Measurements from ENCODE around the gene SEC23A.
"Not testable (repeated sequence)": the region's sequence is repeated elsewhere in the genome, so short reads cannot be mapped to it uniquely, and the experiment has no call there.

Gene SEC23A

GRCh38 chr14:39102969-39103957 is at the start of gene SEC23A:
SEC23A (minus strand) TSS chr14:39103235; CDS start chr14:39096118, 7,117 bp downstream.
- Histone ChIP-seq H3K27ac (ENCODE audit: low read depth, low read length) (peak within 1 kb of the TSS; percentile 99), H3K9ac (ENCODE audit: low read depth in 1 of 2, low read length in 2 of 2) (peak within 1 kb of the TSS; percentile 87 to 99), H3K4me3 (ENCODE audit: low read depth in 1 of 2, low read length in 2 of 2) (peak within 1 kb of the TSS; percentile 76 to 91), H3K4me1 (ENCODE audit: control insufficient read depth in 1 of 2, insufficient read depth in 2 of 2, low read length in 2 of 2) (peaks cover 9 to 16% of the 10 kb centered on the region in 2 donors), H3K27me3 (ENCODE audit: control insufficient read depth in 1 of 2, insufficient read depth in 2 of 2, low read length in 2 of 2) (no peaks in the 10 kb centered on the region), H3K36me3 (ENCODE audit: control insufficient read depth in 1 of 2, insufficient read depth in 2 of 2, low read length in 2 of 2) (no peaks in the 10 kb centered on the region), H3K9me3 (ENCODE audit: control insufficient read depth in 1 of 2, low read length in 2 of 2) (no peaks in the 10 kb centered on the region)

GRCh38 chr14:39145266-39145966 is 42.4 kb upstream of the SEC23A start:
- no peaks in the 10 kb centered on the region for H3K4me1 ChIP-seq (ENCODE audit: control insufficient read depth in 1 of 2, insufficient read depth in 2 of 2, low read length in 2 of 2)
- H3K27me3 ChIP-seq (ENCODE audit: control insufficient read depth in 1 of 2, insufficient read depth in 2 of 2, low read length in 2 of 2) = no peaks in the 10 kb centered on the region
- no peak overlapping the region for H3K9ac ChIP-seq (ENCODE audit: low read depth in 1 of 2, low read length in 2 of 2)
- no peaks in the 10 kb centered on the region for H3K9me3 ChIP-seq (ENCODE audit: control insufficient read depth in 1 of 2, low read length in 2 of 2)
- peaks cover 10 to 23% of the 10 kb centered on the region in 2 donors for H3K36me3 ChIP-seq (ENCODE audit: control insufficient read depth in 1 of 2, insufficient read depth in 2 of 2, low read length in 2 of 2)
- no peak overlapping the region for H3K4me3 ChIP-seq (ENCODE audit: low read depth in 1 of 2, low read length in 2 of 2)
- no peak overlapping the region for H3K27ac ChIP-seq (ENCODE audit: low read depth, low read length)

GRCh38 chr14:39143226-39143625 is 40.2 kb upstream of the SEC23A start:
- H3K9me3 ChIP-seq (ENCODE audit: control insufficient read depth in 1 of 2, low read length in 2 of 2); H3K4me1 ChIP-seq (ENCODE audit: control insufficient read depth in 1 of 2, insufficient read depth in 2 of 2, low read length in 2 of 2); H3K27me3 ChIP-seq (ENCODE audit: control insufficient read depth in 1 of 2, insufficient read depth in 2 of 2, low read length in 2 of 2); H3K9ac ChIP-seq (ENCODE audit: low read depth in 1 of 2, low read length in 2 of 2); H3K27ac ChIP-seq (ENCODE audit: low read depth, low read length); H3K4me3 ChIP-seq (ENCODE audit: low read depth in 1 of 2, low read length in 2 of 2): not testable (repeated sequence)
- peaks cover 4 to 22% of the 10 kb centered on the region in 2 donors for H3K36me3 ChIP-seq (ENCODE audit: control insufficient read depth in 1 of 2, insufficient read depth in 2 of 2, low read length in 2 of 2)

- H3K4me3 ChIP-seq (ENCODE audit: low read depth in 1 of 2, low read length in 2 of 2); H3K27me3 ChIP-seq (ENCODE audit: control insufficient read depth in 1 of 2, insufficient read depth in 2 of 2, low read length in 2 of 2); H3K9me3 ChIP-seq (ENCODE audit: control insufficient read depth in 1 of 2, low read length in 2 of 2); H3K4me1 ChIP-seq (ENCODE audit: control insufficient read depth in 1 of 2, insufficient read depth in 2 of 2, low read length in 2 of 2); H3K9ac ChIP-seq (ENCODE audit: low read depth in 1 of 2, low read length in 2 of 2); H3K27ac ChIP-seq (ENCODE audit: low read depth, low read length): not testable (repeated sequence)
- H3K36me3 ChIP-seq (ENCODE audit: control insufficient read depth in 1 of 2, insufficient read depth in 2 of 2, low read length in 2 of 2) = peaks cover 6 to 31% of the 10 kb centered on the region in 2 donors
These were observed 38.6 kb upstream of the SEC23A start for GRCh38 chr14:39141623-39142022.

GRCh38 chr14:39140170-39140569 is 37.1 kb upstream of the SEC23A start:
- H3K9ac ChIP-seq (ENCODE audit: low read depth in 1 of 2, low read length in 2 of 2) = no peak overlapping the region
- H3K4me1 ChIP-seq (ENCODE audit: control insufficient read depth in 1 of 2, insufficient read depth in 2 of 2, low read length in 2 of 2) = no peaks in the 10 kb centered on the region
- no peak overlapping the region for H3K27ac ChIP-seq (ENCODE audit: low read depth, low read length)
- no peaks in the 10 kb centered on the region for H3K9me3 ChIP-seq (ENCODE audit: control insufficient read depth in 1 of 2, low read length in 2 of 2)
- H3K4me3 ChIP-seq (ENCODE audit: low read depth in 1 of 2, low read length in 2 of 2) = no peak overlapping the region
- no peaks in the 10 kb centered on the region for H3K27me3 ChIP-seq (ENCODE audit: control insufficient read depth in 1 of 2, insufficient read depth in 2 of 2, low read length in 2 of 2)
- H3K36me3 ChIP-seq (ENCODE audit: control insufficient read depth in 1 of 2, insufficient read depth in 2 of 2, low read length in 2 of 2) = peaks cover 6 to 40% of the 10 kb centered on the region in 2 donors

- Histone ChIP-seq H3K4me3 (ENCODE audit: low read depth in 1 of 2, low read length in 2 of 2) (no peak overlapping the region), H3K36me3 (ENCODE audit: control insufficient read depth in 1 of 2, insufficient read depth in 2 of 2, low read length in 2 of 2) (peaks cover 10 to 53% of the 10 kb centered on the region in 2 donors), H3K9ac (ENCODE audit: low read depth in 1 of 2, low read length in 2 of 2) (no peak overlapping the region), H3K27ac (ENCODE audit: low read depth, low read length) (no peak overlapping the region), H3K4me1 (ENCODE audit: control insufficient read depth in 1 of 2, insufficient read depth in 2 of 2, low read length in 2 of 2) (no peaks in the 10 kb centered on the region), H3K27me3 (ENCODE audit: control insufficient read depth in 1 of 2, insufficient read depth in 2 of 2, low read length in 2 of 2) (no peaks in the 10 kb centered on the region), H3K9me3 (ENCODE audit: control insufficient read depth in 1 of 2, low read length in 2 of 2) (no peaks in the 10 kb centered on the region)
These were observed 35.4 kb upstream of the SEC23A start for GRCh38 chr14:39138440-39138839.

GRCh38 chr14:39137835-39138234 is 34.8 kb upstream of the SEC23A start:
- H3K27me3 ChIP-seq (ENCODE audit: control insufficient read depth in 1 of 2, insufficient read depth in 2 of 2, low read length in 2 of 2); H3K27ac ChIP-seq (ENCODE audit: low read depth, low read length); H3K9me3 ChIP-seq (ENCODE audit: control insufficient read depth in 1 of 2, low read length in 2 of 2); H3K9ac ChIP-seq (ENCODE audit: low read depth in 1 of 2, low read length in 2 of 2); H3K4me1 ChIP-seq (ENCODE audit: control insufficient read depth in 1 of 2, insufficient read depth in 2 of 2, low read length in 2 of 2); H3K4me3 ChIP-seq (ENCODE audit: low read depth in 1 of 2, low read length in 2 of 2): not testable (repeated sequence)
- H3K36me3 ChIP-seq (ENCODE audit: control insufficient read depth in 1 of 2, insufficient read depth in 2 of 2, low read length in 2 of 2) = peaks cover 10 to 53% of the 10 kb centered on the region in 2 donors

GRCh38 chr14:39122330-39123138 is 19.5 kb upstream of the SEC23A start:
- no peak overlapping the region for H3K27ac ChIP-seq (ENCODE audit: low read depth, low read length)
- no peaks in the 10 kb centered on the region for H3K9me3 ChIP-seq (ENCODE audit: control insufficient read depth in 1 of 2, low read length in 2 of 2)
- no peaks in the 10 kb centered on the region for H3K4me1 ChIP-seq (ENCODE audit: control insufficient read depth in 1 of 2, insufficient read depth in 2 of 2, low read length in 2 of 2)
- H3K4me3 ChIP-seq (ENCODE audit: low read depth in 1 of 2, low read length in 2 of 2) = no peak overlapping the region
- H3K27me3 ChIP-seq (ENCODE audit: control insufficient read depth in 1 of 2, insufficient read depth in 2 of 2, low read length in 2 of 2) = no peaks in the 10 kb centered on the region
- H3K36me3 ChIP-seq (ENCODE audit: control insufficient read depth in 1 of 2, insufficient read depth in 2 of 2, low read length in 2 of 2) = peaks cover 3 to 37% of the 10 kb centered on the region in 2 donors
- no peak overlapping the region for H3K9ac ChIP-seq (ENCODE audit: low read depth in 1 of 2, low read length in 2 of 2)

- Histone ChIP-seq H3K27me3 (ENCODE audit: control insufficient read depth in 1 of 2, insufficient read depth in 2 of 2, low read length in 2 of 2) (no peaks in the 10 kb centered on the region), H3K4me3 (ENCODE audit: low read depth in 1 of 2, low read length in 2 of 2) (peak within 1 kb of the TSS; percentile 86 to 88), H3K4me1 (ENCODE audit: control insufficient read depth in 1 of 2, insufficient read depth in 2 of 2, low read length in 2 of 2) (peaks cover 10% of the 10 kb centered on the region in 2 donors), H3K27ac (ENCODE audit: low read depth, low read length) (peak within 1 kb of the TSS; percentile 48), H3K36me3 (ENCODE audit: control insufficient read depth in 1 of 2, insufficient read depth in 2 of 2, low read length in 2 of 2) (peaks cover 0 to 12% of the 10 kb centered on the region in 2 donors), H3K9ac (ENCODE audit: low read depth in 1 of 2, low read length in 2 of 2) (peak within 1 kb of the TSS; percentile 78 to 90), H3K9me3 (ENCODE audit: control insufficient read depth in 1 of 2, low read length in 2 of 2) (no peaks in the 10 kb centered on the region)
These were observed 11.2 kb upstream of the SEC23A start, which contains the start of gene GEMIN2 for GRCh38 chr14:39114073-39114838. GEMIN2 (plus strand) TSS chr14:39114323; CDS start chr14:39114339, 16 bp downstream.

Measured in duodenal mucosa (tissue), 2 donors.